Activated naive CD8-positive, alpha-beta T cell treated with anti-CD3 and anti-CD28 coated beads, Interleukin-2, amount 50 U/mL, for 16 hours (primary cell): ENCODE results near the gene IGLL5.
"Not testable (repeated sequence)": the region's sequence is repeated elsewhere in the genome, so short reads cannot be mapped to it uniquely, and the experiment has no call there.

Experiments
- DNase-seq: peaks from one replicate; pipeline ENCODE4 v3.0.0-alpha.2; 2020; ENCODE audit warnings: low read depth, low spot score

IGLL5 gene

DNA sequence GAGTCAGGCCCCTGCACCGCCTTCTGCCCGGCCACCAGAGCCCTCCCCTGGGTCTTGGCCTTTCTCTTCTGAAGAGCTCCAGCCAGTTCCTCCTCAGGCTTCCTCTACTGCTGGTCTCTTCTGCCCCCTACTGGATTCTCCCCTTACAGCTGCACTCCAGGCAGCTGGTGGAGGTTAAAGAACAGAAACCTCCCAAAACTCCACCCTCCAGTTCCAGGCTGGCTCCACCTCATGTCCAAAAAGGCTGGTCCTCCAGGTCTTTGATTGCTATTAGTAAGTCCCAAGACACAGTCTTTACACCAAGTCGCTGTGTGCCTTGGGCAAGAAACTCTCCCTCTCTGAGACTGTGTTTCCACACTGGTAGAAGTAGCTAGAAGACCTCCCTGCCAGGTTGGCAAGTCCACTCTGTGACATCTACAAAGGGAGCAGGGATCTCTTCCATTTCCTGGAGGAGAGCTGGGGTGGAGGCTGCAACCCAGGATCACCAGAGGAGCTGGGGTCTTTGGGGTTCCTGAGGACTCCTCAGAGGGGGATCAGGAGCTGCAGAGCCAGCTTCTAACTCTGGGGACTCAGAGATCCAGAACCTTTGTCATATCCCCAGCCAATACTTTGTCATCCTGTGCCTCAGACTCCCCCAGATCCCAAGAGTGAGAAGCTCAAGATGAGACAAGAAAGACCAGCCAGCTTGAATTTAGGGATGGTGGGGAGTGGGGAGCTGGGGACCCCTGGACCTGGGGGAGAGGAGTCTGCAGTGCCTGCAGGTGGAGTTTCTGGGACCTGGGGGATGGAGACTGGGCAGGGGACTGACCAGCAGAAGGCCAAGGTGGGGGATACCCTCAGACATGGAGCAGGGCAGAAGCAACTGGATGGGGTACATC, 3.4 kb upstream of the IGLL5 start:
- DNase-seq: peak; percentile 29

GRCh38 chr22:22884888-22885840, 2.5 kb upstream of the IGLL5 start:
- no peak for DNase-seq

- no peak for DNase-seq
Measured at GRCh38 chr22:22886546-22886945, 1.1 kb upstream of the IGLL5 start.

DNA sequence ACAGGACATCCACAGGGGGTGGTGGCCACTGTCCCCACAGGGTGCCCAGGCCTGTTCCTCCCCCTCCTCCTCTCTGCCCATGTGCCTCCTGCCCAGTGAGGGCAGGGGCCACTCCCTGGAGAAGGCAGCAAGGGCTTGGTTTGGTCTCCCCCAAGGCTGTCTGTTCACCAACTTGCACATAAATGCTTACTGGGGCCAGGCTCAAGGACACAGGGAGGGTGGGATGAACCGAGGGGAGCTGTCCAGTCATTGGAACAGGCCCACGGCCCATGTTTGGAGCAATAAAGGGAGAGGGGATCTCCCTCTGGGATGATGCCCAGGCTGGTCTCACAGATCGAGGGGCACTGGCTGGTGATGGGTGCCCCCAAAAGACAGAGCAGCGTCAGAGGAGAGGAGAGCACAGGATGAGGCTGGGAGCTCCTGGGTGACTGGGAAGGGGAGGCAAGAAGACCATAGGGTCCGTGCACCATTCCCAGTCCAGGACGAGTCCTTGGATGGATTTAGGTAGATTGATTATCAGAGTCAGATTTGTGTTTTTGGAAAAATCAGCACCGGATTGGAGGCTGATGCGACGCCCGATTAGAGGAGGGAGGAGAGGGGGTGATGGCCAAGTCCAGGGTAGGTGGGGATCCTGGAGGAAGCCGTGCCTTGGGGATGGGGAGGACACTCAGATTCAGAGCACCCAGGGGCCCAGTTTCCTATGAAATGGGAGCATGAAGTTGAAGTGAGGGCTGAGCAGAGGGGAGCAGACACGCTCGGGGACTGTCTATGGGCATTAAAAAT, 1.1 kb downstream of the IGLL5 start:
- no peak for DNase-seq

DNA sequence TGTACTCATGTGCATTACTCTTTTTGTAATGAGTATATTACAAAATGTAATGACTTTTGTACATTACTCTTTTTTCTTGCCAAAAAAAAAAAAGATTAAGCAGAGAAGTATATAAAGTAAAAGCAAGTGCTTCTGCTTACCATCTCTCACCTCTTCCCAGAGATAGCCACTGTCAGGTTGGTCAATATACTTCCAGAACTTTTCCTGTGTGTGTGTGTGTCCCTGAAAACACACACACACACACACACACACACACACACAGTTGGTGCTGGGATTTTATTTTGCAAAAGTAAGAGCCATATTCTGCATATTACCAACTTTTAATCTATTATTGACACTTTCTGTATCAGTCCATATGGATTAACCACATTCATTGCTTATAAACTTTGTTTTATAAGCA, 2.5 kb downstream of the IGLL5 start:
- no peak for DNase-seq

GRCh38 chr22:22891139-22891621, 3.6 kb downstream of the IGLL5 start:
- DNase-seq: no peak

DNA sequence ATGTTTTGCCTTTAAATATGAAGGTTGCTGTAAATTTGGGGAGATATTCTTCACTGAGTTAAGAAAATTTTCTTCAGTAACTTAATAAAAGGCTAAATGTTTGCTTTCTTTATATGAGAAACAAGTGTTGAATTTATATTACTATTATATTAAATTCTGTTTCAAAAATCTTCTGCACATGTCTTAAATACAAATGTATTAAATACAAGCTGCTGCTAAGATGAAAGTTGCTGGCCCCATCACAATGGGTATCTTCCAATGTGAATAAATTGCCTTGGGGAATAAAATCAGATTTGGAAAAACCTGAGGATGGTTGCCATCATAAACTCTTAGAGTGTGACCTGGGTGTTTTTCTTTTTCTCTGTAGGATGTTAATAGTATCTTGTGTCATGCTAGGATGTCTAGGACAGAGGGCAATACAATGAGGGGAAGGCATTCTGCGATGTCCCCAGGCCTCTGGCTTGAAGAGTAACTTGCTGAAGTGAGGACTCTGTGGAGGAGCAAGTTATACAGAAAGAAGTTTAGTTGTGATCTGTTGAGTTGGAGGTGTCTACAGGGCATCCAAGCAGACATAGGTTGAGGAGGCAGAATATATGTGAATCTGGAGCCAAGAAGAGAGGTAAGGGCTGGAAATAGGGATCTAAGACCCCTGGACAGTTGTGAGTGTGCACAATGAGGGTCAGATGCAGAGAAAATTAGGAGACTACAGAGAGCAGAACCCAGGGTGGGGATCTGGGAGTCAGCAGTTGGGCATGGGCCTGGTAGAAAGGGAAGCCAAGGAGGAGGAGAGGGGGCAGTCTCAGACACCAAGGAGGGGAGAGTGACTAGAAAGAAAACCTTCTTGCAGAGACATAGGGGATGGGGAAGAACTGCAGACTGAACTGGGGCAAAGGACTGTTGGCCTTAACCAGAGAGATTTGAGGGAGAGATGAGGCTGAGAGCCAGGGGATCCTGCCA, 4.8 kb downstream of the IGLL5 start:
- no peak for DNase-seq

- DNase-seq: no peak
Measured at GRCh38 chr22:22893077-22893805, 5.6 kb downstream of the IGLL5 start.

- no peak for DNase-seq
Measured at GRCh38 chr22:22893891-22894739, 6.5 kb downstream of the IGLL5 start.

DNA sequence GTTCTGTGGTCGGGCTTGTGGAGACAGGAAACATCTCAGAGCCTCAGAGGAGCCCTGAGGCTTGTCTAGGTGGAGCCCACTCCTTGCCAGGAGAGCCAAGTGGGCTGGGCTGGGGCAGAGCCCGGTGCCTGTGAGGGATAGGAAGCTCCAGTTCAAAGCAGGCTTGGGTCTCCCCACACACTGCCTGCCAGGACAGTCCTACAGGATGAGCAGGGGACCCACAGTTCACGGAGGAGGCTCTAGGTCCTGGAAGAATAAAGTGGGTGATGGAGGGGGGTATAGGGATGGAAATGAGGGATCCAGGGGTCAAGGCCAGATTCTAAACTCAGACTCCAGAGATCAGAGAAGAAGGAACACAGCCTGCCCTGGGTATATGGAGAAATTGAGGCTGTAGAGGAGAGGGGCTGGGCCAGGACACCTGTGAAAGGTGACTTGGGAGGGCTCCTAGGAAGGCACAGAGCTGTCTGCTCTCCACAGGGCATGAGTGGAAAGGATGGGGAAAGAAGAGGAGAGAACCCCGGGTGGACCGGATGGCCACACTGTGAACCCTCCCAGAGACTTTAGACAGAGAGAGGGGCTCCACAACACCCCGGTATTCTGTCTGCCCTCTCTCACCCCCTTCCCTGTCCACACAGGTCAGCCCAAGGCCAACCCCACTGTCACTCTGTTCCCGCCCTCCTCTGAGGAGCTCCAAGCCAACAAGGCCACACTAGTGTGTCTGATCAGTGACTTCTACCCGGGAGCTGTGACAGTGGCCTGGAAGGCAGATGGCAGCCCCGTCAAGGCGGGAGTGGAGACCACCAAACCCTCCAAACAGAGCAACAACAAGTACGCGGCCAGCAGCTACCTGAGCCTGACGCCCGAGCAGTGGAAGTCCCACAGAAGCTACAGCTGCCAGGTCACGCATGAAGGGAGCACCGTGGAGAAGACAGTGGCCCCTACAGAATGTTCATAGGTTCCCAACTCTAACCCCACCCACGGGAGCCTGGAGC, 7.4 kb downstream of the IGLL5 start:
- DNase-seq: no peak

GRCh38 chr22:22895776-22896445, 8.3 kb downstream of the IGLL5 start:
- DNase-seq: no peak

GRCh38 chr22:22896601-22897000, 9.0 kb downstream of the IGLL5 start:
- no peak for DNase-seq

GRCh38 chr22:22897091-22897490, 9.5 kb downstream of the IGLL5 start:
- DNase-seq: no peak

DNA sequence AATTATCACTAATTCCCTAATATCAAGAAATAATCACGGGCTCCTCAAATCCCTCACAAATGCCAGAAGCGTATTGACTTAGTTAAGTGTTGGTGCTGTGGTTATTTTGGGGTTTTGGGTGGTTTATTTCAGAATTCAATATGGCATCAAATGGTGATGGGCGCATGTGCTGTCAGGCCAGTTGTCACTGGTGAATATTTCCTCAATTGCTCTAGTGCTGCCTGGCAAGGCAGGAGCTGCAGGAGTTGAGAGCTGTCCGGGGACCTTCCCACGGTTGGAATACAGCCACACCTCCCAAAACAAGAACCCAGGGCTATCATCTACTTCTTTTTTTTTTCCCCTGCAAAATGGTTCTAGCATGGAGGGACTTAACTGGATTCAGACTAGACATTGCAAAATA, 10.3 kb downstream of the IGLL5 start:
- no peak for DNase-seq

- not testable (repeated sequence) for DNase-seq
Measured at GRCh38 chr22:22898411-22898950, 10.9 kb downstream of the IGLL5 start.

DNA sequence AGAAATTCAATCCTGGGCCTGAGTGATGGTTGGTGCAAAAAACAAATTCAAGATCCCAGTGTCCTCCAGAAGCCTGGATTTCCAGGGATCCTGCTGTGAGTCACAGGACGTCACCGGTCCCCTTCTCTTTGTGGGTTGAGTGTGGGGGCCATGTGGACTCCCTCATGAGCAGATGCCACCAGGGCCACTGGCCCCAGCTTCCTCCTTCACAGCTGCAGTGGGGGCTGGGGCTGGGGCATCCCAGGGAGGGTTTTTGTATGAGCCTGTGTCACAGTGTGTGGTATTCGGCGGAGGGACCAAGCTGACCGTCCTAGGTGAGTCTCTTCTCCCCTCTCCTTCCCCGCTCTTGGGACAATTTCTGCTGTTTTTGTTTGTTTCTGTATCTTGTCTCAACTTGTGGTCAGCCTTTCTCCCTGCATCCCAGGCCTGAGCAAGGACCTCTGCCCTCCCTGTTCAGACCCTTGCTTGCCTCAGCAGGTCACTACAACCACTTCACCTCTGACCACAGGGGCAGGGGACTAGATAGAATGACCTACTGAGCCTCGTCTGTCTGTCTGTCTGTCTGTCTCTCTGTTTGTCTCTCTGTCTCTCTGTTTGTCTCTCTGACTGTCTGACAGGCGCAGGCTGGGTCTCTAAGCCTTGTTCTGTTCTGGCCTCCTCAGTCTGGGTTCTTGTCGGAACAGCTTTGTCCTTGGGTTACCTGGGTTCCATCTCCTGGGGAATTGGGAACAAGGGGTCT, 11.9 kb downstream of the IGLL5 start:
- DNase-seq: not testable (repeated sequence)
